Omental fat pad (tissue), 4 donors: ENCODE results near the gene TAS2R38. TPM values are rescaled to one million over a fixed set of nuclear protein-coding genes. Genes with fewer than 3 reads are reported as not detected.

Experiments
- ATAC-seq: fragments of 150-250 bp; one replicate; pipeline ENCODE4 v1.9.1; 2016; ENCODE audit warnings: mild to moderate bottlenecking, moderate library complexity; ENCODE audit not compliant: low FRiP score
- DNase-seq: peaks from one replicate; pipeline ENCODE4 v3.0.0-alpha.2; 2019; ENCODE audit warnings: low spot score
- total RNA-seq, 4 donors: library from RNA; depleted of rRNA; stranded (reverse); fragments of >200 nt; gene quantifications; one replicate each; pipeline ENCODE4 v1.1.0, GENCODE V29; 2016
- TF ChIP-seq, protein P1 (sequence below), 3 donors: fragments of 450-650 bp; IDR thresholded peaks; one replicate each; pipeline ENCODE4 v1.5.1; 2016 to 2017; ENCODE audit warnings: antibody characterized with exemption in 3 of 3, mild to moderate bottlenecking in 3 of 3, moderate library complexity in 2 of 3

The TAS2R38 gene
- total RNA-seq, 4 donors from 2014 or later, result not detected

DNA sequence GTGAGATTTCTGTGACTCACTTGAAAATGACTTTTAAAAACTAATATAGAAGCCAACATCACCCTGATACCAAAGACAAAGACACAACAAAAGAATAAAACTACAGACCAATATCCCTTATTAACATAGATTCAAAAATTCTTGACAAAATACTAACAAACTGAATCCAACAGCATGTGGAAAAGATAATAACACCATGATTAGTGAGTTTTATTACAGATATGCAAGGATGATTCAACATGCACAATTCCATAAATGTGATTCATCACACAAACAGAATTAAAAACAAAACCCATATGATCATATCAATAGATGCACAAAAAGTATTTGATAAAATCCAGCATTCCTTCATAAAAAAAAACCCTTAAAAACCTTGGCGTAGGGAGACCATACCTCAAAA, 28.6 kb upstream of the TAS2R38 start:
- ATAC-seq (no peak), DNase-seq (no peak)
- TF ChIP-seq, protein P1, sequence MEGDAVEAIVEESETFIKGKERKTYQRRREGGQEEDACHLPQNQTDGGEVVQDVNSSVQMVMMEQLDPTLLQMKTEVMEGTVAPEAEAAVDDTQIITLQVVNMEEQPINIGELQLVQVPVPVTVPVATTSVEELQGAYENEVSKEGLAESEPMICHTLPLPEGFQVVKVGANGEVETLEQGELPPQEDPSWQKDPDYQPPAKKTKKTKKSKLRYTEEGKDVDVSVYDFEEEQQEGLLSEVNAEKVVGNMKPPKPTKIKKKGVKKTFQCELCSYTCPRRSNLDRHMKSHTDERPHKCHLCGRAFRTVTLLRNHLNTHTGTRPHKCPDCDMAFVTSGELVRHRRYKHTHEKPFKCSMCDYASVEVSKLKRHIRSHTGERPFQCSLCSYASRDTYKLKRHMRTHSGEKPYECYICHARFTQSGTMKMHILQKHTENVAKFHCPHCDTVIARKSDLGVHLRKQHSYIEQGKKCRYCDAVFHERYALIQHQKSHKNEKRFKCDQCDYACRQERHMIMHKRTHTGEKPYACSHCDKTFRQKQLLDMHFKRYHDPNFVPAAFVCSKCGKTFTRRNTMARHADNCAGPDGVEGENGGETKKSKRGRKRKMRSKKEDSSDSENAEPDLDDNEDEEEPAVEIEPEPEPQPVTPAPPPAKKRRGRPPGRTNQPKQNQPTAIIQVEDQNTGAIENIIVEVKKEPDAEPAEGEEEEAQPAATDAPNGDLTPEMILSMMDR (IDR thresholded peaks at IDR 0.05), result no peak

DNA sequence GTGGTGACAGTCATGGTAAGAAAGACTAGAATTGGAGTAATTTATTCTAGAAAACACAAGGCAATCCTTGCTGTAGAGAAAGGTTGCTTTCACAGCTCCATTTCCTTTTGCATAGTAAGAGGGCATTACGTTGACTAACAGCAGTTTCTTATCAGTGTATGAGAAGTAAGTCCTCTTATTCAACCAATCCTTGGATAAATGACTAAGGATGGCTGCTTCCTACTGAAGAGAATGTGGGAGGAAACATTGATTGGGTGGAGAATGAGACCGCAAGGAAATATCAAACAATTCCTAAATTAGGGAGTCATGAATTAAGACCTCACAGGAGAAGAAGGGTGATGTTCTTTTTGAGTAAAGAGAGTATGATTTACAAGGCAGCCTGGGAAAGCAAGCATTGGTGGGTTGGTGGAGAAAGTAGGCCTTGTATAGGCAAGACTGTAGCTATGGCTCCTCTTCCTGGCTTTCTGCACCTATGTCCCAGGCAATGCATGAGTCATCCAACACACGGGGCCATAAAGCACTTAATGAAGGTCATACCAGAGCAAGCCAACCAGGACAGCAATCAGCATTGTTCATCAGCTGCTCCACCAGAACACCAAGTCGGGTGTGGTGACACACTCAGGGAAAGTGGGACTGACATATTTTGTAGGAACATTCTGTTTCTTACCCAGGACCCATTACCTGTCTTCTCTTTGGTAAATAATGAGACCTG, 27.7 kb upstream of the TAS2R38 start:
- TF ChIP-seq, protein P1 (IDR thresholded peaks at IDR 0.05), result no peak
- DNase-seq, result no peak
- no peak for ATAC-seq

DNA sequence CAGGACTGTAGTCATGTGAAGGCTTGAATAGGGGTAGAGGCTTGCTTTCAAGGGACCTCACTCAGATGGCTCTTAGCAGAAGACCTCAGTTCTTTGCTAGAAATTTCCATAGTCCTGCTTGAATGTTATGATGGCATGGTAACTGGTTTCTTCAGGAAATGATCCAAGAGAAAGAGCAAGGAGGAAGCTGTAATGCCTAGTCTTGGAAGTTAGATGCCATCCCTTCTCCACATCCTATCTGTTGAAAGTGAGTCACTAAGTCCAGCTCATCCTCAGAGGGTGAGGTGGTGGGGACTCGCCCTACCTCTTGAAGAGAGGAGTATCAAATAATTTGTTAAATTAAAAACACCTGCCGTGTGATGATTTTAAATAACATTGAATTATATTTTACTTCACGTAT, 26.7 kb upstream of the TAS2R38 start:
- no peak for DNase-seq
- TF ChIP-seq, protein P1 (IDR thresholded peaks at IDR 0.05), result no peak
- no peak for ATAC-seq

DNA sequence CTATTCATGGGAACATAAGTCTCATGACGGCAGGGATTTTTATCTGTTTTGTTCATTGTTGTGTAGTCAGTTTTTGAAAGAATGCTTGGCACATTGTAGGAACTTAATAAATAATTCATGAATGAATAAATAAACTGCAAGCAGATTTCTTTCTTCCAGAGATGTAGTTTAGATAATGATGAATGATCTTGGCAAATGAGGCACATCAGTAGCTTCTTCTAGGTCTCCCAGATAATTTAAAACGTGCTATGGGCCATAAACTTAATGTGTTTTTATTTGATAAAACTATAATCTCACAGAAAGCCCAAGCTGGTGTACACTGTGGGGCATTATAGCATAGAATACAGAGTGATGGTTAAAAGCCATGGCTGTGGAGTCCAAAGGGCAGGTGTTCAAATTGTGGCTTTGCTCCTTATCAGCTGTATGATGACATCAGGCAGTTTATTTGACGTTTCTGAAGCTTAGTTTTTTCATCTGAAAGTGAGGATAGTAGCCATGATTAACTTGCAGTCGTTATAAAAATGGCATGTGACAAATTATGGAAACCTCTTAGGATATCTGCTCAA, 25.6 kb upstream of the TAS2R38 start:
- no peak for DNase-seq
- TF ChIP-seq, protein P1 (IDR thresholded peaks at IDR 0.05), result no peak
- no peak for ATAC-seq

DNA sequence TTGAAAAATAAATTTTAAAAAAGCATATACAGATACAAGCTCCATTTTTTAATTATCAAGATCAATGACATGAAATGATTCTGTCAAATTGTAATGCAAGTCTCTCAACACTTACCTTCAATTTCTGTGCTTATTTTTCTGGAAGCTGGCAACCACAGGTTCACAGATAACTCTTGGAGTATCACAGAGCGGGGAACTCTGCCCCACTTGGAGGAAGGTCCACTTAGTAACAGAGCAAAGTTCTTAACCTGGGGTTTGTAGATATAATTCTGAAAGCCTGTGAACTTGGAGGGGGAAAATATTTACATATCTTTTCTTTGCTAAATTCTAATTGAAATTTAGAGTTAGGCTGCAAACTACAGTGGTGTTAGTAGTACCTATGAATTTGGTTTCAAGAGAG, 19.8 kb upstream of the TAS2R38 start:
- TF ChIP-seq, protein P1 (IDR thresholded peaks at IDR 0.05), result no peak

DNA sequence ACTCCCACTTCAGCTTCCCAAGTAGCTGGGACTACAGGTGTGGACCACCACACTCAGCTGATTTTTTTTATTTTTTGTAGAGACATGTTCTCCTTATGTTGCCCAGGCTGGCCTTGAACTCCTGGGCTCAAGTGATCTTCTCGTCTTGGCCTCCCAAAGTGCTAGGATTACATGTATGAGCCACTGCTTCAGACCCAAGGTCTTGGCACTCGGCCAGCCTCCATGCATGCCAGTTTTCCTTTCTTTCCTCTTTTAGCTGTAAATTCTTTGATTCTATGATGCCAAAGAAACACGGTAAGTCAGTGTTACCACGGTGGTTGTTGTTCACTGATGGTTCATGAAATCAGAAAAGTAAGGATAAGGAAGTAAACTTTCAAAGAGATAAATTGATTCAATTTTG, 19.1 kb upstream of the TAS2R38 start:
- DNase-seq (no peak), ATAC-seq (no peak)
- TF ChIP-seq, protein P1 (IDR thresholded peaks at IDR 0.05), result no peak

More for the DNA sequence above, 19.8 kb upstream of the TAS2R38 start:
- ATAC-seq (no peak), DNase-seq (no peak)

DNA sequence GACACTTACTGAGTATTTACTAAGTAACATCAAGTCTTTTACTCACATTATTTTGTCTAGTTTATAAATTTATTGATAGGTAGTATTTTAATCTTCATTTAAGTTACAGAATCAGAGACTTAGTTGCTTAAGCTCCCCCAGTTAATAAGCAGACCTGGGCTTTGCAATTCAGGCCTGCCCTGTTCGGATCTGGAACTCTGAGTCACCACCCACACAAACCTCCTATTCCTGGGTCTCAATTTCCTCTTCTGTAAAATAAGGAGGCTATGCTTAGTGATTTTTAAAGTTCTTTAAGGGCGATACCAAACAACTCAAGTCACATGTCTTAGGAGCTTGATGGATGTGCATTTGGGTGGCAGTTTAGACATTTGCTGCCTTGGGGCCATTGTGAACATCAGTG, 18.6 kb upstream of the TAS2R38 start:
- ATAC-seq (no peak), DNase-seq (no peak)
- TF ChIP-seq, protein P1 (IDR thresholded peaks at IDR 0.05), result no peak
